Effector CD8-positive, alpha-beta T cell (primary cell): ENCODE measurements around the gene HSPA1B.

ENCODE experiments used
- DNase-seq: peaks from one replicate; lab custom pipeline; 2025; lab: John Stamatoyannopoulos, UW

Gene HSPA1B

DNA sequence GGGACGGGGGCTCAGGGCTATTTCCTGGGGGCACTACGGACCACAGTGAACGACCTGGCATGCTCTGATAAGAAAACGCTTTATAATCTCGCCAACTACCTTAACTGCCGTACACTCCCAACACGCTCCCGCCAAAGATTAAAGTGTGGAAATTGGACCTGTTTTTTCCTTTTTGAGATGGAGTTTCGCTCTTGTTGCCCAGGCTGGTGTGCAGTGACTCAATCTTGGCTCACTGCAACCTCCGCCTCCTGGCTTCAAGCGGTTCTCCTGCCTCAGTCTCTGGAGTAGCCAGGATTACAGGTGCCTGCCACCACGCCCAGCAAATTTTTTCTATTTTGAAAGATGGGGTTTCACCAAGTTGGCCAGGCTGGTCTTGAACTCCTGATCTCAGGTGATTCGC lies 51.6 kb downstream of the HSPA1B start:
- DNase-seq: no peak
